Inflammatory macrophage (primary cell): ENCODE data around the gene RTCA.
"Not testable (repeated sequence)": the region's sequence is repeated elsewhere in the genome, so short reads cannot be mapped to it uniquely, and the experiment has no call there.

Experiments used
- DNase-seq, 2 donors: peaks; one replicate each; pipeline ENCODE4 v3.0.0-alpha.2; 2020 to 2022

Gene RTCA

GRCh38 chr1:100261686-100262085 lies 4.3 kb upstream of the RTCA start:
- DNase-seq, result no peak

GRCh38 chr1:100264081-100264480 lies 1.9 kb upstream of the RTCA start:
- not testable (repeated sequence) for DNase-seq

GRCh38 chr1:100265562-100265930 lies 470 bp upstream of the RTCA start:
- DNase-seq, result no peak

GRCh38 chr1:100266741-100267140 lies 725 bp downstream of the RTCA start:
- no peak for DNase-seq

GRCh38 chr1:100267284-100267683 lies 1.3 kb downstream of the RTCA start:
- DNase-seq, result no peak

GRCh38 chr1:100268202-100268601 lies 2.2 kb downstream of the RTCA start:
- DNase-seq, result no peak

- DNase-seq, result no peak
These were observed 11.8 kb downstream of the RTCA start for GRCh38 chr1:100277866-100278265.

- no peak for DNase-seq
These were observed 13.4 kb downstream of the RTCA start for GRCh38 chr1:100279358-100279923.

- DNase-seq, result no peak
These were observed 14.1 kb downstream of the RTCA start for GRCh38 chr1:100279954-100280682.

GRCh38 chr1:100284591-100284990 lies 18.6 kb downstream of the RTCA start:
- no peak for DNase-seq

GRCh38 chr1:100287162-100287561 lies 21.1 kb downstream of the RTCA start:
- no peak for DNase-seq

GRCh38 chr1:100290291-100290690 lies 24.3 kb downstream of the RTCA start:
- no peak for DNase-seq

GRCh38 chr1:100292711-100293110 lies 26.7 kb downstream of the RTCA start:
- DNase-seq, result no peak

GRCh38 chr1:100296140-100296539 lies 30.1 kb downstream of the RTCA start:
- DNase-seq, result no peak

GRCh38 chr1:100296997-100297396 lies 31.0 kb downstream of the RTCA start:
- not testable (repeated sequence) for DNase-seq

GRCh38 chr1:100298512-100298911 lies 32.5 kb downstream of the RTCA start:
- no peak for DNase-seq

- no peak for DNase-seq
These were observed 33.7 kb downstream of the RTCA start for GRCh38 chr1:100299521-100300222.

- no peak for DNase-seq
These were observed 34.7 kb downstream of the RTCA start for GRCh38 chr1:100300691-100301090.

- no peak for DNase-seq
These were observed 36.7 kb downstream of the RTCA start for GRCh38 chr1:100302739-100303138.

- no peak for DNase-seq
These were observed 38.2 kb downstream of the RTCA start for GRCh38 chr1:100304227-100304626.

GRCh38 chr1:100304921-100305320 lies 38.9 kb downstream of the RTCA start:
- DNase-seq, result no peak

GRCh38 chr1:100305954-100306353 lies 39.9 kb downstream of the RTCA start:
- DNase-seq, result no peak

GRCh38 chr1:100306735-100307313 lies 40.8 kb downstream of the RTCA start:
- no peak for DNase-seq

- peak in 1 of 2 donors; percentile 37 for DNase-seq
These were observed 42.8 kb downstream of the RTCA start for GRCh38 chr1:100308777-100309176.
